OCI-LY7 (cell line): ENCODE measurements around the gene LRRN3. TPM values are rescaled to one million over a fixed set of nuclear protein-coding genes. Genes with fewer than 3 reads are reported as not detected.

Source experiments
- BruUV-seq: library from RNA; stranded (reverse); fragments of 400-500 nt; replicated peaks from 2 replicates; lab custom pipeline; 2021; lab: Mats Ljungman, UMichigan
- CTCF ChIA-PET: fragments of 300-600 bp; sonication (Branson Sonifier 250); formaldehyde crosslinking; loops from one replicate; lab custom pipeline; 2022; ENCODE audit warnings: antibody characterized with exemption; ENCODE audit not compliant: unreplicated experiment; lab: Charles Lee
- POLR2A ChIA-PET: fragments of 300-600 bp; sonication (Branson Sonifier 250); formaldehyde crosslinking; loops from one replicate; lab custom pipeline; 2022; ENCODE audit warnings: antibody characterized with exemption; lab: Charles Lee
- DNase-seq: peaks from one replicate; pipeline ENCODE4 v3.0.0-alpha.2; 2015; ENCODE audit warnings: low spot score
- H2AFZ ChIP-seq: fragments of 200-600 bp; sonication (generic), shearing (Covaris generic); 2 replicates; pipeline ENCODE4 v1.6.1; 2014; ENCODE audit warnings: mild to moderate bottlenecking, antibody characterized with exemption, low read length, moderate library complexity
- H3K27ac ChIP-seq: fragments of 200-600 bp; sonication (generic); 2 replicates; pipeline ENCODE4 v1.5.1; 2014; ENCODE audit warnings: mixed run types, low read depth, mild to moderate bottlenecking, moderate library complexity, low read length, inconsistent platforms; ENCODE audit not compliant: poor library complexity, severe bottlenecking
- H3K36me3 ChIP-seq: fragments of 200-600 bp; sonication (generic); 2 replicates; pipeline ENCODE4 v1.6.1; 2014; ENCODE audit warnings: mild to moderate bottlenecking, antibody characterized with exemption, low read length, moderate library complexity, mixed read lengths; ENCODE audit not compliant: insufficient read depth
- H3K4me1 ChIP-seq: fragments of 200-600 bp; sonication (generic); 2 replicates; pipeline ENCODE4 v1.5.1; 2014; ENCODE audit warnings: mild to moderate bottlenecking, low read length; ENCODE audit not compliant: insufficient read depth, poor library complexity, severe bottlenecking
- H3K4me2 ChIP-seq: fragments of 200-600 bp; sonication (generic); 2 replicates; pipeline ENCODE4 v1.6.1; 2014; ENCODE audit warnings: mild to moderate bottlenecking, low read length
- H3K4me3 ChIP-seq: fragments of 200-600 bp; sonication (generic); 2 replicates; pipeline ENCODE4 v1.5.1; 2014; ENCODE audit warnings: mild to moderate bottlenecking, low read depth, low read length; ENCODE audit not compliant: poor library complexity, severe bottlenecking
- H3K79me2 ChIP-seq: fragments of 200-600 bp; sonication (generic); 2 replicates; pipeline ENCODE4 v1.6.1; 2016; ENCODE audit warnings: low read depth, mild to moderate bottlenecking, low read length, moderate library complexity, mixed read lengths; ENCODE audit not compliant: insufficient read depth
- H3K9me2 ChIP-seq: fragments of 200-600 bp; sonication (generic); 2 replicates; pipeline ENCODE4 v1.6.1; 2016; ENCODE audit warnings: mild to moderate bottlenecking, low read length, mixed read lengths; ENCODE audit not compliant: insufficient read depth
- H3K9me3 ChIP-seq: fragments of 200-600 bp; sonication (generic); 2 replicates; pipeline ENCODE4 v1.6.1; 2014; ENCODE audit warnings: mild to moderate bottlenecking, mixed run types, low read length, mixed read lengths
- H4K20me1 ChIP-seq: fragments of 200-600 bp; sonication (generic); 2 replicates; pipeline ENCODE4 v1.6.1; 2014; ENCODE audit warnings: mild to moderate bottlenecking, antibody characterized with exemption, low read length, moderate library complexity, mixed read lengths; ENCODE audit not compliant: insufficient read depth
- CTCF ChIP-seq: fragments of 200-600 bp; sonication (generic); conservative IDR thresholded peaks from 2 replicates; pipeline ENCODE4 v1.5.1; 2014; ENCODE audit warnings: mild to moderate bottlenecking, antibody characterized with exemption, low read length, moderate library complexity, mixed read lengths
- EZH2phosphoT487 ChIP-seq: fragments of 200-600 bp; sonication (generic); IDR thresholded peaks from 2 replicates; pipeline ENCODE4 v1.6.1; 2018; ENCODE audit warnings: low read depth, borderline replicate concordance, mild to moderate bottlenecking, mixed run types, antibody characterized with exemption, low read length, moderate library complexity, mixed read lengths
- intact Hi-C: fragments of 100-400 bp; cut with micrococcal nuclease; formaldehyde crosslinking; loops from one replicate; pipeline ENCODE4 v1.10.0; 2022; ENCODE audit not compliant: unreplicated experiment
- total RNA-seq, 2 experiments: library from RNA; depleted of rRNA in 1 of 2; stranded (reverse); fragments of >200 nt in 1 of 2; shearing (Covaris generic) in 1 of 2; gene quantifications; 2 replicates each; pipeline ENCODE4 v1.2.3, GENCODE V29; 2014 to 2022

Gene LRRN3
- total RNA-seq, 2 experiments from 2014 or later: not detected

- TF ChIP-seq CTCF: no peak
- no peak for TF ChIP-seq EZH2phosphoT487
- Histone ChIP-seq H3K27ac (no peak overlapping the region), H3K36me3 (no peaks in the 10 kb centered on the region), H3K4me1 (no peaks in the 10 kb centered on the region), H4K20me1 (no peaks in the 10 kb centered on the region), H2AFZ (no peak overlapping the region), H3K79me2 (no peaks in the 10 kb centered on the region), H3K9me2 (no peaks in the 10 kb centered on the region), H3K9me3 (no peaks in the 10 kb centered on the region), H3K4me3 (no peak overlapping the region), H3K4me2 (peak overlapping the region; percentile 17; the same call in 1 of the 2 replicates)
- POLR2A ChIA-PET: interaction anchor here (1.3 kb wide), 1 partner anchor 17 kb away, joined by 3 read pairs; no protein-coding TSS in a partner anchor
- no peak for DNase-seq
- CTCF ChIA-PET: no interaction called here
- no TSS peak for BruUV-seq
- intact Hi-C loops: loop anchor here (5.0 kb wide), 1 partner anchor 469 kb away; the partner anchor contains the start of gene IMMP2L
These were observed 2.6 kb downstream of the LRRN3 start for GRCh38 chr7:111093496-111093895.

- H3K9me2 ChIP-seq: no peaks in the 10 kb centered on the region
- H3K79me2 ChIP-seq: no peaks in the 10 kb centered on the region
- no peaks in the 10 kb centered on the region for H3K9me3 ChIP-seq
- H4K20me1 ChIP-seq: no peaks in the 10 kb centered on the region
- no peaks in the 10 kb centered on the region for H3K4me1 ChIP-seq
- H3K4me2 ChIP-seq: no peak overlapping the region
- no TSS peak for BruUV-seq
- no peak overlapping the region for H3K4me3 ChIP-seq
- ChIA-PET CTCF (no interaction called here), POLR2A (interaction anchor here (1.0 to 1.3 kb wide), 2 partner anchors 16 to 743 kb away, joined by 3 to 7 read pairs; no protein-coding TSS in a partner anchor)
- no peak overlapping the region for H3K27ac ChIP-seq
- H2AFZ ChIP-seq: no peak overlapping the region
- no peak for DNase-seq
- TF ChIP-seq EZH2phosphoT487 (no peak), CTCF (no peak)
- intact Hi-C loops: loop anchor here (5.0 kb wide), 1 partner anchor 468 kb away; the partner anchor contains the start of gene IMMP2L
- no peaks in the 10 kb centered on the region for H3K36me3 ChIP-seq
These were observed 3.5 kb downstream of the LRRN3 start for GRCh38 chr7:111094419-111094818.

GRCh38 chr7:111096997-111097396, 6.1 kb downstream of the LRRN3 start:
- Histone ChIP-seq H3K4me1 (no peaks in the 10 kb centered on the region), H3K36me3 (no peaks in the 10 kb centered on the region), H3K9me3 (no peaks in the 10 kb centered on the region), H2AFZ (no peak overlapping the region), H3K79me2 (no peaks in the 10 kb centered on the region), H4K20me1 (no peaks in the 10 kb centered on the region), H3K4me3 (no peak overlapping the region), H3K27ac (no peak overlapping the region), H3K9me2 (no peaks in the 10 kb centered on the region), H3K4me2 (no peak overlapping the region)
- TF ChIP-seq CTCF (no peak), EZH2phosphoT487 (no peak)
- no TSS peak for BruUV-seq
- ChIA-PET CTCF (no interaction called here), POLR2A (interaction anchor here (0.6 kb wide), 1 partner anchor 1548 kb away, joined by 7 read pairs; no protein-coding TSS in a partner anchor)
- intact Hi-C loops: no loop called here
- no peak for DNase-seq
